ENCODE results near the gene NOX3. TPM values are rescaled to one million over a fixed set of nuclear protein-coding genes. Genes with fewer than 3 reads are reported as not detected.
A peak's percentile ranks its signal among the peaks of the same experiment; 100 is the strongest.

The NOX3 gene
- total and polyA plus RNA-seq, 2 experiments from 2014 or later = not detected

DNA sequence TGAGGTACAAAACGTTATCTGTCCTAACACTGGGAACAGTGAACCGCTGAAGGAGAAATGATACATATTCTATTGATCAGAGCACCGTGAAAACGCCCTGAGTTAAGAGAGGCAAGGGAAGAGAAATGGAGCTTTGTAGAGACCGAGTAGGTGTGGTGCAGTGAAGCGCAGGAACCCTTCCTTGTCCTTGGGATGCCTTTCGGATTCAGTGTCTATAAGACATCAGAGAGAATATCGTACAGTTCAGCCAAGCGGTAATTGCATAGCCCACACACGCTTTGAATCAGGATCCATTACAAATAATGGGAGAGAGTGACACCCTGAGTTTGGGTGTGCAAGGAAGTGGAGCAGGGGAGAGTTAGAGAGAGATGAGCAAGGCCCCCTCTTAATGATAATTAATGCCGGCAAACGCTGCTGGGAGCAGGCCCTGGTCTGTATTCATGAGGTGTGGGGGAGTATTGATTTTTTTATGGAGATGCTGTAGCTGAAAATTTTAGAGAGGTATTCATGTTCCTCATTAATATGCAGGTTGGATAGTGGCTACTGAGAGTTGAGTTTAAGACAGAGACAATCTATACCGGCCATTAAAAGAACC is 20.7 kb downstream of the NOX3 start:
- WGBS, 2 experiments (ENCODE audit: low coverage in 1 of 2, low lambda C conversion rate in 2 of 2, missing lambda C conversion rate in 2 of 2) = 96 to 98% methylated on average over 13 of the region's 13 CpGs
- Histone ChIP-seq H3K27ac (no peak overlapping the region), H2AFZ (no peak overlapping the region), H3K4me1 (ENCODE audit: insufficient read depth) (peaks cover 8% of the 10 kb centered on the region), H3K4me2 (ENCODE audit: unreplicated experiment) (no peak overlapping the region), H3K9me3 (ENCODE audit: low read depth) (no peaks in the 10 kb centered on the region), H3F3A (ENCODE audit: insufficient read depth) (no peaks in the 10 kb centered on the region), H3K4me3 (no peak overlapping the region), H3K9ac (no peak overlapping the region), H3K36me3 (ENCODE audit: low read depth) (no peaks in the 10 kb centered on the region), H3K9me2 (ENCODE audit: insufficient read depth) (no peaks in the 10 kb centered on the region), H3K27me3 (replicated peaks; ENCODE audit: insufficient read depth) (no peaks in the 10 kb centered on the region), H4K20me1 (ENCODE audit: insufficient read depth) (no peaks in the 10 kb centered on the region), H3K79me2 (ENCODE audit: insufficient read depth) (no peaks in the 10 kb centered on the region)
- in situ Hi-C loops (cut with MboI) = no loop called here
- no peak for DNase-seq
- no peak for TF ChIP-seq EZH2phosphoT487 (IDR thresholded peaks at IDR 0.05; ENCODE audit: insufficient read depth, low read depth)
- TF ChIP-seq EZH2 (IDR thresholded peaks at IDR 0.05; ENCODE audit: insufficient read depth, poor library complexity, severe bottlenecking) = no peak

GRCh38 chr6:155434096-155434495 is 21.5 kb downstream of the NOX3 start:
- no peaks in the 10 kb centered on the region for H4K20me1 ChIP-seq (ENCODE audit: insufficient read depth)

DNA sequence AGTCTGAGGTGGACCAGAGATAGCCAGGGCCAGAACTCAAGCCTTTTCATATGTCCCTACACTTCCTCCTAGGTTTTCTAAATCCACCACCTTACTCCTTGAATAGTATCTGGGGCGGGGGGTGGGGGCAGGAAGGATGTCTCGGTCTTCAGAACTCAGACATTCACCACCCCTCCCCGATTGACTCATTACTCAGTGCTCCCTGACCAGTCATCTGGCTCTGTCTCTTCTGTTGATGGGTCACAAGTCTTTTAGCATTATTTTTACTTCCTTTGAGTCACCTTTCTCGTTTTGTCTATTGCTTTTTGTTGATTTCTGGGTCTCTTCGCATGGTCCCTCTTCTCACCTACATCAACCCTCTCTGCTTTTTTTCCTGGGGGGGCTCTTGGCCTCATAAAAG is 23.3 kb downstream of the NOX3 start:
- Histone ChIP-seq H4K20me1 (ENCODE audit: insufficient read depth) (no peaks in the 10 kb centered on the region), H3K36me3 (ENCODE audit: low read depth) (no peaks in the 10 kb centered on the region), H3K27me3 (replicated peaks; ENCODE audit: insufficient read depth) (no peaks in the 10 kb centered on the region), H2AFZ (peak overlapping the region; percentile 31; the same call in 1 of the 2 replicates), H3K9me3 (ENCODE audit: low read depth) (no peaks in the 10 kb centered on the region), H3K4me2 (ENCODE audit: unreplicated experiment) (no peak overlapping the region), H3K27ac (no peak overlapping the region), H3K79me2 (ENCODE audit: insufficient read depth) (no peaks in the 10 kb centered on the region), H3K4me3 (no peak overlapping the region), H3K9me2 (ENCODE audit: insufficient read depth) (no peaks in the 10 kb centered on the region), H3F3A (ENCODE audit: insufficient read depth) (no peaks in the 10 kb centered on the region), H3K4me1 (ENCODE audit: insufficient read depth) (peaks cover 8% of the 10 kb centered on the region), H3K9ac (no peak overlapping the region)
- in situ Hi-C loops (cut with MboI) = no loop called here
- 36 to 44% methylated on average over 5 of the region's 5 CpGs for WGBS, 2 experiments (ENCODE audit: low coverage in 1 of 2, low lambda C conversion rate in 2 of 2, missing lambda C conversion rate in 2 of 2)
- DNase-seq = peak; percentile 38
- no peak for TF ChIP-seq EZH2 (IDR thresholded peaks at IDR 0.05; ENCODE audit: insufficient read depth, poor library complexity, severe bottlenecking)
- TF ChIP-seq EZH2phosphoT487 (IDR thresholded peaks at IDR 0.05; ENCODE audit: insufficient read depth, low read depth) = no peak

More at GRCh38 chr6:155434096-155434495, 21.5 kb downstream of the NOX3 start:
- Histone ChIP-seq H3K4me3 (no peak overlapping the region), H3K9ac (no peak overlapping the region), H3K27me3 (replicated peaks; ENCODE audit: insufficient read depth) (no peaks in the 10 kb centered on the region), H3K4me2 (ENCODE audit: unreplicated experiment) (no peak overlapping the region), H3F3A (ENCODE audit: insufficient read depth) (no peaks in the 10 kb centered on the region), H3K9me3 (ENCODE audit: low read depth) (no peaks in the 10 kb centered on the region), H3K27ac (no peak overlapping the region), H3K4me1 (ENCODE audit: insufficient read depth) (peaks cover 8% of the 10 kb centered on the region), H3K9me2 (ENCODE audit: insufficient read depth) (no peaks in the 10 kb centered on the region), H2AFZ (no peak overlapping the region; the same call in 1 of the 2 replicates), H3K79me2 (ENCODE audit: insufficient read depth) (no peaks in the 10 kb centered on the region), H3K36me3 (ENCODE audit: low read depth) (no peaks in the 10 kb centered on the region)
- DNase-seq = no peak
- in situ Hi-C loops (cut with MboI) = no loop called here
- 70 to 74% methylated on average over 8 of the region's 8 CpGs for WGBS, 2 experiments (ENCODE audit: low coverage in 1 of 2, low lambda C conversion rate in 2 of 2, missing lambda C conversion rate in 2 of 2)
- TF ChIP-seq EZH2 (IDR thresholded peaks at IDR 0.05; ENCODE audit: insufficient read depth, poor library complexity, severe bottlenecking) (no peak), EZH2phosphoT487 (IDR thresholded peaks at IDR 0.05; ENCODE audit: insufficient read depth, low read depth) (no peak)

GRCh38 chr6:155429321-155429893 is 26.2 kb downstream of the NOX3 start:
- no peak overlapping the region for H3K27ac ChIP-seq
- H3K9me2 ChIP-seq (ENCODE audit: insufficient read depth) = no peaks in the 10 kb centered on the region
- TF ChIP-seq EZH2phosphoT487 (IDR thresholded peaks at IDR 0.05; ENCODE audit: insufficient read depth, low read depth) = no peak
- no peak for TF ChIP-seq EZH2 (IDR thresholded peaks at IDR 0.05; ENCODE audit: insufficient read depth, poor library complexity, severe bottlenecking)
- WGBS, 2 experiments (ENCODE audit: low coverage in 1 of 2, low lambda C conversion rate in 2 of 2, missing lambda C conversion rate in 2 of 2) = 94 to 95% methylated on average over 2 of the region's 2 CpGs
- no peaks in the 10 kb centered on the region for H3K9me3 ChIP-seq (ENCODE audit: low read depth)
- H3K9ac ChIP-seq = no peak overlapping the region
- in situ Hi-C loops (cut with MboI) = no loop called here
- H3K4me3 ChIP-seq = no peak overlapping the region
- no peak overlapping the region for H2AFZ ChIP-seq
- H3K4me2 ChIP-seq (ENCODE audit: unreplicated experiment) = no peak overlapping the region
- H3K4me1 ChIP-seq (ENCODE audit: insufficient read depth) = peaks cover 8% of the 10 kb centered on the region
- H3K36me3 ChIP-seq (ENCODE audit: low read depth) = no peaks in the 10 kb centered on the region
- no peaks in the 10 kb centered on the region for H3K79me2 ChIP-seq (ENCODE audit: insufficient read depth)
- no peaks in the 10 kb centered on the region for H3K27me3 ChIP-seq (replicated peaks; ENCODE audit: insufficient read depth)
- no peaks in the 10 kb centered on the region for H4K20me1 ChIP-seq (ENCODE audit: insufficient read depth)
- no peak for DNase-seq
- H3F3A ChIP-seq (ENCODE audit: insufficient read depth) = no peaks in the 10 kb centered on the region

Measured in GM23248 (cell line).